Lower lobe of right lung (tissue), 2 donors: ENCODE data around the gene TRPM6. TPM values are rescaled to one million over a fixed set of nuclear protein-coding genes. Genes with fewer than 3 reads are reported as not detected.
"Not testable (repeated sequence)": the region's sequence is repeated elsewhere in the genome, so short reads cannot be mapped to it uniquely, and the experiment has no call there.

Source experiments
- ATAC-seq, 2 donors: fragments of 200-7000 bp; cut with Tn5 transposase; one replicate each; pipeline ENCODE4 v1.9.1; 2020 to 2022; ENCODE audit warnings: mild to moderate bottlenecking in 2 of 2, moderate library complexity in 2 of 2
- DNase-seq: peaks from one replicate; pipeline ENCODE4 v3.0.0-alpha.2; 2020
- H3K27ac ChIP-seq: fragments of 200-600 bp; one replicate; pipeline ENCODE4 v1.8.0; 2022
- H3K27me3 ChIP-seq: fragments of 200-600 bp; one replicate; pipeline ENCODE4 v1.8.0; 2022; ENCODE audit warnings: low read depth
- H3K36me3 ChIP-seq: fragments of 200-600 bp; one replicate; pipeline ENCODE4 v1.8.0; 2022; ENCODE audit warnings: mild to moderate bottlenecking
- H3K4me1 ChIP-seq: fragments of 200-600 bp; one replicate; pipeline ENCODE4 v1.8.0; 2022
- H3K4me3 ChIP-seq: fragments of 200-600 bp; one replicate; pipeline ENCODE4 v1.8.0; 2022; ENCODE audit warnings: mild to moderate bottlenecking
- H3K9me3 ChIP-seq: fragments of 200-600 bp; one replicate; pipeline ENCODE4 v1.8.0; 2022
- CTCF ChIP-seq: fragments of 200-600 bp; IDR thresholded peaks from one replicate; pipeline ENCODE4 v1.8.0; 2022; ENCODE audit warnings: antibody characterized with exemption, mild to moderate bottlenecking
- intact Hi-C: fragments of 100-400 bp; cut with DNase I; formaldehyde crosslinking; loops from one replicate; pipeline ENCODE4 v1.11.0; 2022
- total RNA-seq: library from RNA; stranded (reverse); fragmentation: NEBNext Ultra II Directional; extraction: Animal tissue kit (Norgen Biotek cat#: 25700); gene quantifications from one replicate; pipeline ENCODE4 v1.2.1, GENCODE V29; 2021
- donor health status: DM: no; HTN: yes; CAD: no; lungs with severe emphysema.

TRPM6 gene
- total RNA-seq, 1 donor from 2014 or later, result 0.44 TPM

- ATAC-seq (no peak), DNase-seq (no peak)
- Histone ChIP-seq H3K27ac (no peak overlapping the region), H3K36me3 (no peaks in the 10 kb centered on the region), H3K9me3 (no peaks in the 10 kb centered on the region), H3K4me3 (no peak overlapping the region), H3K27me3 (no peaks in the 10 kb centered on the region), H3K4me1 (no peaks in the 10 kb centered on the region)
- intact Hi-C loops, result no loop called here
- TF ChIP-seq CTCF, result no peak
These were observed 32.6 kb downstream of the TRPM6 start for GRCh38 chr9:74855072-74855471.

- H3K4me1 ChIP-seq, H3K9me3 ChIP-seq, DNase-seq, H3K27me3 ChIP-seq, H3K27ac ChIP-seq, H3K36me3 ChIP-seq, ATAC-seq, H3K4me3 ChIP-seq, intact Hi-C loops: not testable (repeated sequence)
These were observed 34.7 kb downstream of the TRPM6 start for GRCh38 chr9:74853024-74853423.

- H3K4me3 ChIP-seq, result no peak overlapping the region
- ATAC-seq (no peak), DNase-seq (no peak)
- intact Hi-C loops, result no loop called here
- H3K27me3 ChIP-seq, result no peaks in the 10 kb centered on the region
- no peaks in the 10 kb centered on the region for H3K4me1 ChIP-seq
- no peaks in the 10 kb centered on the region for H3K9me3 ChIP-seq
- no peaks in the 10 kb centered on the region for H3K36me3 ChIP-seq
- no peak for TF ChIP-seq CTCF
- H3K27ac ChIP-seq, result no peak overlapping the region
These were observed 39.6 kb downstream of the TRPM6 start for GRCh38 chr9:74848153-74848525.

GRCh38 chr9:74847478-74848152 lies 40.1 kb downstream of the TRPM6 start:
- no peak for TF ChIP-seq CTCF
- H3K27me3 ChIP-seq, result no peaks in the 10 kb centered on the region
- no peaks in the 10 kb centered on the region for H3K4me1 ChIP-seq
- DNase-seq, result no peak
- H3K36me3 ChIP-seq, result no peaks in the 10 kb centered on the region
- H3K9me3 ChIP-seq, result no peaks in the 10 kb centered on the region
- intact Hi-C loops, result no loop called here
- H3K27ac ChIP-seq, result no peak overlapping the region
- H3K4me3 ChIP-seq, result no peak overlapping the region
- ATAC-seq, result no peak

GRCh38 chr9:74846766-74847165 lies 41.0 kb downstream of the TRPM6 start:
- DNase-seq (no peak), ATAC-seq (no peak)
- Histone ChIP-seq H3K4me1 (no peaks in the 10 kb centered on the region), H3K27ac (no peak overlapping the region), H3K9me3 (no peaks in the 10 kb centered on the region), H3K4me3 (no peak overlapping the region), H3K27me3 (no peaks in the 10 kb centered on the region), H3K36me3 (no peaks in the 10 kb centered on the region)
- intact Hi-C loops, result no loop called here
- no peak for TF ChIP-seq CTCF

- Histone ChIP-seq H3K36me3 (no peaks in the 10 kb centered on the region), H3K27me3 (no peaks in the 10 kb centered on the region), H3K9me3 (no peaks in the 10 kb centered on the region), H3K4me3 (no peak overlapping the region), H3K4me1 (no peaks in the 10 kb centered on the region), H3K27ac (no peak overlapping the region)
- ATAC-seq (no peak), DNase-seq (no peak)
- intact Hi-C loops, result no loop called here
- no peak for TF ChIP-seq CTCF
These were observed 49.4 kb downstream of the TRPM6 start for GRCh38 chr9:74838351-74838750.
